Glutamatergic neuron (in vitro differentiated cells): Measurements from ENCODE around the gene FAM20C. TPM values are rescaled to one million over a fixed set of nuclear protein-coding genes. Genes with fewer than 3 reads are reported as not detected.
"Not testable (repeated sequence)": the region's sequence is repeated elsewhere in the genome, so short reads cannot be mapped to it uniquely, and the experiment has no call there.

ENCODE experiments used
- DNase-seq: peaks from one replicate; pipeline ENCODE4 v3.0.0; 2022
- H3K27ac Mint-ChIP-seq: one replicate; pipeline ENCODE4 v1.8.0; 2020; ENCODE audit warnings: mild to moderate bottlenecking, mixed read lengths, inconsistent platforms; ENCODE audit not compliant: unreplicated experiment
- H3K27me3 Mint-ChIP-seq: one replicate; pipeline ENCODE4 v1.8.0; 2020; ENCODE audit warnings: mild to moderate bottlenecking, moderate library complexity, mixed read lengths, inconsistent platforms; ENCODE audit not compliant: unreplicated experiment
- H3K36me3 Mint-ChIP-seq: one replicate; pipeline ENCODE4 v1.8.0; 2020; ENCODE audit warnings: mild to moderate bottlenecking, mixed read lengths, inconsistent platforms; ENCODE audit not compliant: unreplicated experiment
- H3K4me1 Mint-ChIP-seq: one replicate; pipeline ENCODE4 v1.8.0; 2020; ENCODE audit warnings: mild to moderate bottlenecking, low read depth, mixed read lengths, inconsistent platforms; ENCODE audit not compliant: unreplicated experiment
- H3K4me3 Mint-ChIP-seq: one replicate; pipeline ENCODE4 v1.8.0; 2020; ENCODE audit warnings: mild to moderate bottlenecking, mixed read lengths, inconsistent platforms; ENCODE audit not compliant: unreplicated experiment
- H3K9me3 Mint-ChIP-seq: one replicate; pipeline ENCODE4 v1.8.0; 2020; ENCODE audit warnings: mild to moderate bottlenecking, moderate library complexity, mixed read lengths, inconsistent platforms; ENCODE audit not compliant: unreplicated experiment
- total RNA-seq: library from RNA; stranded (reverse); fragmentation: NEBNext Ultra II Directional; extraction: Animal tissue kit (Norgen Biotek cat#: 25700); gene quantifications from one replicate; pipeline ENCODE4 v1.2.1, GENCODE V29; 2021; ENCODE audit not compliant: unreplicated experiment
- TF ChIP-seq, protein P1 (sequence below): fragments of 200-600 bp; sonication (generic); IDR thresholded peaks from one replicate; pipeline ENCODE4 v1.5.0; 2021; ENCODE audit not compliant: partially characterized antibody, unreplicated experiment

The FAM20C gene
- total RNA-seq, 1 donor from 2014 or later, result 199 TPM

DNA sequence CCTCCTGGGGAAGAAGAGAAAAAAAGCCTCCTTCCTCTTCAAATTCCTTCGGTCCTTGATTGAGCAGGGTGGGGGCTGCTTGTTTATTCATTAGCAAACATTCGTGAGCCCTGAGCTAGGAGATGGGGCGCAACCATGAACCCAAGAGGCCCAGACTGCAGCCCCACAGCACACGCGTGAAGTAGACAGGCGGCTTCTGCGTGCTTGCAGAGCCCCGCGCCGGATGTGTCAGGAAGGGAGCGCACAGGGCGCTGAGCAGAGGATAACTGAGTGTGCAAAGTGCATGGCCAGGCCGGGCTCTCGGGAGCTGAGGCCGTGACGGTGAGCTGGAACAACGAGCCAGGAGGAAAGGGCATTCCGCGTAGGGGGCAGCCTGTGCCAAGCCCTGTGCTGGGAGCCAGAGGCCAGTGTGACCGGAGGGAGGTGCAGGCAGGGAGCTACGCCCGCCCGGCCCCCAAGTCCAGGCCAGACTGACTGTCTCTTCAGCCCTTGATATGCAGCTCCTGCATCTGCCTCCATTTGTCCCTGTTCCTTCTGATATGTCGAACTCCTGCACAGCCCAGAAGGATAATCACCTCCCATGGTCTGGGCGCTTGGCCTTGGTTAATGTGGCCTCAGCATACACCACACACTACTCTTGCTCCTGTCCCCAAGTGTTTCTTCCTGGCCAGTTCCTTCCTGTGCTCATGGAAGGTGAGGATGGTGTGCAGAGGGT lies 102.2 kb downstream of the FAM20C start:
- no peak overlapping the region for H3K4me3 Mint-ChIP-seq

GRCh38 chr7:295155-296154 lies 103.1 kb downstream of the FAM20C start:
- Mint-ChIP-seq H3K36me3 (no peaks in the 10 kb centered on the region), H3K27ac (no peak overlapping the region), H3K4me1 (no peaks in the 10 kb centered on the region), H3K27me3 (peaks cover 16% of the 10 kb centered on the region), H3K4me3 (no peak overlapping the region), H3K9me3 (no peaks in the 10 kb centered on the region)
- no peak for DNase-seq
- TF ChIP-seq, protein P1, sequence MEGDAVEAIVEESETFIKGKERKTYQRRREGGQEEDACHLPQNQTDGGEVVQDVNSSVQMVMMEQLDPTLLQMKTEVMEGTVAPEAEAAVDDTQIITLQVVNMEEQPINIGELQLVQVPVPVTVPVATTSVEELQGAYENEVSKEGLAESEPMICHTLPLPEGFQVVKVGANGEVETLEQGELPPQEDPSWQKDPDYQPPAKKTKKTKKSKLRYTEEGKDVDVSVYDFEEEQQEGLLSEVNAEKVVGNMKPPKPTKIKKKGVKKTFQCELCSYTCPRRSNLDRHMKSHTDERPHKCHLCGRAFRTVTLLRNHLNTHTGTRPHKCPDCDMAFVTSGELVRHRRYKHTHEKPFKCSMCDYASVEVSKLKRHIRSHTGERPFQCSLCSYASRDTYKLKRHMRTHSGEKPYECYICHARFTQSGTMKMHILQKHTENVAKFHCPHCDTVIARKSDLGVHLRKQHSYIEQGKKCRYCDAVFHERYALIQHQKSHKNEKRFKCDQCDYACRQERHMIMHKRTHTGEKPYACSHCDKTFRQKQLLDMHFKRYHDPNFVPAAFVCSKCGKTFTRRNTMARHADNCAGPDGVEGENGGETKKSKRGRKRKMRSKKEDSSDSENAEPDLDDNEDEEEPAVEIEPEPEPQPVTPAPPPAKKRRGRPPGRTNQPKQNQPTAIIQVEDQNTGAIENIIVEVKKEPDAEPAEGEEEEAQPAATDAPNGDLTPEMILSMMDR, result no peak

More for the DNA sequence above, 102.2 kb downstream of the FAM20C start:
- Mint-ChIP-seq H3K36me3 (no peaks in the 10 kb centered on the region), H3K27ac (no peak overlapping the region), H3K4me1 (no peaks in the 10 kb centered on the region), H3K27me3 (peaks cover 15% of the 10 kb centered on the region), H3K9me3 (no peaks in the 10 kb centered on the region)
- DNase-seq, result no peak
- TF ChIP-seq, protein P1, result no peak

GRCh38 chr7:296373-296945 lies 104.1 kb downstream of the FAM20C start:
- H3K9me3 Mint-ChIP-seq, result no peaks in the 10 kb centered on the region
- no peak for DNase-seq
- H3K27ac Mint-ChIP-seq, result no peak overlapping the region
- H3K27me3 Mint-ChIP-seq, result peaks cover 13% of the 10 kb centered on the region
- H3K4me3 Mint-ChIP-seq, result no peak overlapping the region
- TF ChIP-seq, protein P1, result no peak
- no peaks in the 10 kb centered on the region for H3K36me3 Mint-ChIP-seq
- no peaks in the 10 kb centered on the region for H3K4me1 Mint-ChIP-seq

DNA sequence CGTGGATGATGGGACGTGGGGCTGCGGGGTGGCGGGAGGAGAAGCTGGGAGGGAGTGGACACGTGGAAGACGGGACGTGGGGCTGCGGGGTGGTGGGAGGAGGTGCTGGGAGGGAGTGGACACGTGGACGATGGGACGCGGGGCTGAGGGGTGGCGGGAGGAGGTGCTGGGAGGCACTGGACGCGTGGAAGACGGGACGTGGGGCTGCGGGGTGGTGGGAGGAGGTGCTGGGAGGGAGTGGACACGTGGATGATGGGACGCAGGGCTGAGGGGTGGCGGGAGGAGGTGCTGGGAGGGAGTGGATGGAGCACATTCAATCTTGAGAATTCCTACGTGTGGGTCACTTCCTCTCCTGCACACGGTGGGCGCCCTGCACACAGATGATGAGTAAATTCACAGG lies 104.8 kb downstream of the FAM20C start:
- not testable (repeated sequence) for H3K27me3 Mint-ChIP-seq, H3K27ac Mint-ChIP-seq, H3K9me3 Mint-ChIP-seq, H3K36me3 Mint-ChIP-seq, H3K4me3 Mint-ChIP-seq, DNase-seq, H3K4me1 Mint-ChIP-seq

DNA sequence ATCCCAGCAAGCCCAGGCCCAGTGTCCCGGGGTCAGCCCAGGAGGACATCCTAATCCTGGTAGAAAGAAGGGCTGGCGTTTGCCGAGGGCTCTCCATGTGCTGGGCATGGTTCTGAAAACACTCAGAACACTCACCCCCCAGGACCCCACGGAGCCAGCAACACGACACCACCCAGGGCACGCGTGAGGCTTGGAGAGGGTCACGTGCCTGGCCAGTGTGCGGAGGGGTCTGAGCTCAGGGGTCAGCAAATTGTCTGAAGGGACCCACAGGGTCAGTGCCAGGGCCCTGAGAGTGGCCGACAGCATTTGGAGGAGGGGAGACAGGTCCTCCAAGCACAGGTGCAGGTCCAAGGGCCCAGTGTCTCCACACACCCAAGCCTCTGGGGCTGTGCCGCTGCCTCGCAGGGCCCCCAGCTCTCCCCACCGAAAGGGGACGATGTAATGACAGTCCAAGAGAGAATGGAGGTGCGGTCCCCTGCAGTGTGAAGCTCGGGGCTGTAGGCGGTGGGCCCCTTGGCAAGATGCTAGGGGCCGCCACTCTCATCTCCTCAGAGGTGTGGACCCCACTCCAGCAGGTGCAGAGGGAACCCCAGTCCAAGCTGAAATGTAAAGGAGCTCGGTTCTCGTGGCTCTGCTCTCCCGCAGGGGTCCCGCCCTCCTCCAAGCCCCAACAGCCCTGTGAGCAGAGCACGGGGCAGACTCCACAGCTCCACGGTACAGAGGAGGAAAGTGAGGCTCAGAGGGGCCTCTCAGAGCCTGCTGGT lies 105.4 kb downstream of the FAM20C start:
- DNase-seq, result no peak
- TF ChIP-seq, protein P1, result no peak
- H3K4me3 Mint-ChIP-seq, result no peak overlapping the region

More for the DNA sequence above, 105.4 kb downstream of the FAM20C start:
- no peaks in the 10 kb centered on the region for H3K9me3 Mint-ChIP-seq
- no peaks in the 10 kb centered on the region for H3K36me3 Mint-ChIP-seq
- no peak overlapping the region for H3K27ac Mint-ChIP-seq
- no peaks in the 10 kb centered on the region for H3K4me1 Mint-ChIP-seq
- H3K27me3 Mint-ChIP-seq, result peaks cover 10% of the 10 kb centered on the region
